ENCODE results near the gene PCNX2.

The PCNX2 gene

DNA sequence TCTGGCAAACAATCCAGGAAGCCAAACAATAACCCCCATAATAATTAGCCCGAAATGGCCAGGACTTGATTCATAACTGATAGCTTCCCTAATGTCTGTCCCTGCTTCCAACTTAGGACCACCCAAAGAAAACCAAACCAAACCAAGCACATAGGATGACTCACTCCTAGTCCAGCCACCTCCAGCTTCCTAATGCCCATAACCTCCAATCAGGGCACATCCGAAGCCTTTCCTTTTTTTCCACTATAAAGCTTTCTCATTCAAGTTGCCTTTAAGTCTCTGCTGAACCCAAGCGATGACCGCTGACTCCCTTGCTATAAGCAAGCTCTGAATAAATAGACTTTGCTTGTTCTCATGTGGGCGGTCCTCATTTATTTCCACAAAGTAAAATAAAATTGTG is 40.4 kb downstream of the PCNX2 start:
- no peaks in the 10 kb centered on the region for H3K27me3 ChIP-seq (ENCODE audit: insufficient read depth, low read length)
- H3K4me1 ChIP-seq (ENCODE audit: insufficient read depth, low read length) = peaks cover 3% of the 10 kb centered on the region; the same call in 1 of the 2 replicates
- H3K27ac ChIP-seq (ENCODE audit: low read length) = no peak overlapping the region
- H3K9me3 ChIP-seq (ENCODE audit: insufficient read depth, low read depth, low read length) = no peaks in the 10 kb centered on the region
- peaks cover 89% of the 10 kb centered on the region for H3K36me3 ChIP-seq (ENCODE audit: insufficient read depth, low read depth, low read length)
- H3K9ac ChIP-seq (ENCODE audit: low read depth, low read length) = no peak overlapping the region
- H3K4me3 ChIP-seq (ENCODE audit: low read length) = no peak overlapping the region

DNA sequence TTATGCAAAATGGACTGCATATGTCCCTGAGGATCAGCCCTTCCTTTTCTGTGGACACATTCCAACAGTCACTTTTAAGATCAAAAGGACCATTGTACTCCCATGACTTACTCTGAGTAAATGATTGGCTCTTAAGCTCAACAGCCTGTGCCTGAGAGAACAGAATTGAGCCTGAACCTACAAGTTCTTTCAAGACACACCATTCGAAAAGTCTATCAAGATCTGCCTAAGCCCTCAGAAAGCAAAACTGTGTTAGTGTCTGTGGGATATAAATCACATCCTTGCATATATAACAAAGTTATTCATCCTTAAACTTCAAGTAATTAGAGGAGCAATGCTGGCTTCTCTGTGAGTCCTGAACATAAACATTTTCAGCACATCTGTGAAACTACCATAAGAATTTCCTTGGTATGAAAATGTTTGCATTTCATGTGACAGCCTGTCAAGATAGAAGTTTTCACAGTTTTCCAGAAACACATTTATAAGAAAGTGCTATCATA is 41.6 kb downstream of the PCNX2 start:
- peaks cover 3% of the 10 kb centered on the region; the same call in 1 of the 2 replicates for H3K4me1 ChIP-seq (ENCODE audit: insufficient read depth, low read length)

DNA sequence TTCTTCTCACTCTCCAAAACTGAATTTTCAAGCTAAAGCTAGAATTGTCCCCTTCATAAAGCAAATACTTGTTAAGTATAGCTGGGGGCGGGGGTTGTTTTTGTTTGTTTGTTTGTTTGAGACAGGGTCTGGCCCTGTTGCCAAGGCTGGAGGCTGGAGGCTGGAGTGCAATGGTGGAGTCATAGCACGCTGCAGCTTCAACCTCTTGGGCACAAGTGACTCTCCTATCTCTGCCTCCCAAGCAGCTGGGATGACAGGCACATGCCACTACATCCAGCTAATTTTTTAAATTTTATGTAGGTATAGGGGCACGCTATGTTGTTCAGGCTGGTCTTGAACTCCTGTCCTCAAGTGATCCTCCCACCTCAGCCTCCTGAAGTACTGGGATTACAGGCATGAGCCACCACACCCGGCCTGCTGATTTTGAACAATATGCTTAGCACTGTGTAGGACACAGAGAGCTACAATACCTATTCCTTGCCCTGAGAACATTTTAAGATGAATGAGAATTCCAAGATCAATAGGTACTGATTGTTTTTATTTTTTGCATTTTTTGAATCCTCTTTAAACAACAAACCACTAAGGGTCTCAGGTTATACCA is 42.2 kb downstream of the PCNX2 start:
- no peak overlapping the region for H3K9ac ChIP-seq (ENCODE audit: low read depth, low read length)
- peaks cover 89% of the 10 kb centered on the region for H3K36me3 ChIP-seq (ENCODE audit: insufficient read depth, low read depth, low read length)
- peaks cover 3% of the 10 kb centered on the region; the same call in 1 of the 2 replicates for H3K4me1 ChIP-seq (ENCODE audit: insufficient read depth, low read length)
- no peak overlapping the region for H3K27ac ChIP-seq (ENCODE audit: low read length)
- H3K9me3 ChIP-seq (ENCODE audit: insufficient read depth, low read depth, low read length) = no peaks in the 10 kb centered on the region
- no peak overlapping the region for H3K4me3 ChIP-seq (ENCODE audit: low read length)
- no peaks in the 10 kb centered on the region for H3K27me3 ChIP-seq (ENCODE audit: insufficient read depth, low read length)

More for the DNA sequence above, 41.6 kb downstream of the PCNX2 start:
- no peak overlapping the region for H3K4me3 ChIP-seq (ENCODE audit: low read length)
- no peaks in the 10 kb centered on the region for H3K9me3 ChIP-seq (ENCODE audit: insufficient read depth, low read depth, low read length)
- H3K9ac ChIP-seq (ENCODE audit: low read depth, low read length) = no peak overlapping the region
- H3K27ac ChIP-seq (ENCODE audit: low read length) = no peak overlapping the region
- H3K27me3 ChIP-seq (ENCODE audit: insufficient read depth, low read length) = no peaks in the 10 kb centered on the region
- peaks cover 89% of the 10 kb centered on the region for H3K36me3 ChIP-seq (ENCODE audit: insufficient read depth, low read depth, low read length)

DNA sequence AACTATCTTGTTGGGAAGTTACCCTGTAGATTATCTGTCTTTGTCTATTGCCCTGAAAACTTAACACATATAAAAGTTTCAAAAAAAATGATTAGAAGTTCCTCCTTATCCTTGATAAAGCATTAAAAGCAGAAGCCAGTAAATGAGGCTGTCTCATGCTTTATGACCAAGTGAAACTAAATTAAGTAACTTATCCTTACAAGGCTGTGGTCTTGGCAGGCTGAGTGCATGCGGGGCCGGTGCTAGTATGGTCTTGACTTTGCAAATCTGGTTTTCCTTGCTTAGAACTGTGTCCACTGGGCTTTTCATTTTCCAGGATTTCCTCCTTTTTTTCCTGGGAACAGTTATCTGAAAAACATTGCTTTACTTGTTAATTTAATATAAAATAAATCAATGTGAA is 43.1 kb downstream of the PCNX2 start:
- Histone ChIP-seq H3K9ac (ENCODE audit: low read depth, low read length) (no peak overlapping the region), H3K9me3 (ENCODE audit: insufficient read depth, low read depth, low read length) (no peaks in the 10 kb centered on the region), H3K27me3 (ENCODE audit: insufficient read depth, low read length) (no peaks in the 10 kb centered on the region), H3K4me3 (ENCODE audit: low read length) (no peak overlapping the region), H3K36me3 (ENCODE audit: insufficient read depth, low read depth, low read length) (peaks cover 87% of the 10 kb centered on the region), H3K27ac (ENCODE audit: low read length) (no peak overlapping the region), H3K4me1 (ENCODE audit: insufficient read depth, low read length) (peaks cover 3% of the 10 kb centered on the region; the same call in 1 of the 2 replicates)

DNA sequence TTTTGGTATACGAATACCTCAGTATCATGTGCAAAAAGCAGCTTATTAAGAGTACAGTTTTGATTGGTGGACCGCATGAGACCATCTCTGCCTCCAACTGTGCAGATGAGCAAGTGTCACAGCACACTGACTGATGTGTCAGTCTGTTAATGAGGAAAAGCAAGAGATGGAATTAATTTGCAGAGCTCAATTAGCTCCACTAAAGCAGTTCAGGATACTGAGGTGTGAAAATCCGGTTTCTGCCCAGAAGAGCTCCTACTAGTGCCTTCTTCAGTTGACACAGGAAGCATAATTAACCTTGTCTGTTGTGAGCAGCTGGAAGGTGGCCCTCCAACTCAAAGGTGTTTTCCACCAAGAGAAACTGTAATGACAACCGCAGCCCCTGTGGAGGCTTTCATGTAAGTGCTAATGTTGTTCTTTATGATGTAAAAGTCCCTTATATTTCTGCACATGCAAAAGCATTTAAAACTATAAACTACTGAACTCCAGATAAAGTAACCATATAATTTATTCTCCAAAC is 44.3 kb downstream of the PCNX2 start:
- Histone ChIP-seq H3K9me3 (ENCODE audit: insufficient read depth, low read depth, low read length) (no peaks in the 10 kb centered on the region), H3K4me1 (ENCODE audit: insufficient read depth, low read length) (peaks cover 3% of the 10 kb centered on the region; the same call in 1 of the 2 replicates), H3K36me3 (ENCODE audit: insufficient read depth, low read depth, low read length) (peaks cover 89% of the 10 kb centered on the region), H3K4me3 (ENCODE audit: low read length) (no peak overlapping the region), H3K27ac (ENCODE audit: low read length) (no peak overlapping the region), H3K9ac (ENCODE audit: low read depth, low read length) (no peak overlapping the region), H3K27me3 (ENCODE audit: insufficient read depth, low read length) (no peaks in the 10 kb centered on the region)

GRCh38 chr1:233248014-233248413 is 47.5 kb downstream of the PCNX2 start:
- no peaks in the 10 kb centered on the region for H3K27me3 ChIP-seq (ENCODE audit: insufficient read depth, low read length)
- H3K9ac ChIP-seq (ENCODE audit: low read depth, low read length) = no peak overlapping the region
- H3K4me3 ChIP-seq (ENCODE audit: low read length) = no peak overlapping the region
- H3K4me1 ChIP-seq (ENCODE audit: insufficient read depth, low read length) = peaks cover 3% of the 10 kb centered on the region; the same call in 1 of the 2 replicates
- peaks cover 83% of the 10 kb centered on the region for H3K36me3 ChIP-seq (ENCODE audit: insufficient read depth, low read depth, low read length)
- no peaks in the 10 kb centered on the region for H3K9me3 ChIP-seq (ENCODE audit: insufficient read depth, low read depth, low read length)
- no peak overlapping the region for H3K27ac ChIP-seq (ENCODE audit: low read length)

DNA sequence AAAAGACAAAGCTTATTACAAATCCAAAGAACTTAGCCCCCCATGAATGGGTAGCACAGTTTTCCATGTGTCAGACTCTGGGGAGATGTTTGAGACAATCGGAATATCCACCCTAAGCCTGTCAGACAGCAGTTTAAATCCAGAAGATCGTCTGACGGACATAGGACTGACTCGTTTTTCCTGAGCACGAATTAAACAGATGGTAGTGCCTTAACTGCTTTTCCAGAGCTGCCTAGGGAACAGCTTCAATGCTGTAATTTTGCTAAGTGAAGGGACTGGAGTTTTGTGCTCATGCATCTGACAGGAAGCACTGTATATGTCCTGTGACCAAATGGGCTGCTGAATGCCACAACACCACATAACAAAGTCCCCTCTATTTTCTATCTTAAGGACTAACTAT is 48.6 kb downstream of the PCNX2 start:
- no peak overlapping the region for H3K9ac ChIP-seq (ENCODE audit: low read depth, low read length)
- peaks cover 3% of the 10 kb centered on the region; the same call in 1 of the 2 replicates for H3K4me1 ChIP-seq (ENCODE audit: insufficient read depth, low read length)
- H3K4me3 ChIP-seq (ENCODE audit: low read length) = no peak overlapping the region
- no peak overlapping the region for H3K27ac ChIP-seq (ENCODE audit: low read length)
- peaks cover 77% of the 10 kb centered on the region for H3K36me3 ChIP-seq (ENCODE audit: insufficient read depth, low read depth, low read length)
- no peaks in the 10 kb centered on the region for H3K9me3 ChIP-seq (ENCODE audit: insufficient read depth, low read depth, low read length)
- no peaks in the 10 kb centered on the region for H3K27me3 ChIP-seq (ENCODE audit: insufficient read depth, low read length)

GRCh38 chr1:233245191-233245765 is 50.2 kb downstream of the PCNX2 start:
- H3K27ac ChIP-seq (ENCODE audit: low read length) = no peak overlapping the region
- no peaks in the 10 kb centered on the region for H3K4me1 ChIP-seq (ENCODE audit: insufficient read depth, low read length)
- H3K27me3 ChIP-seq (ENCODE audit: insufficient read depth, low read length) = no peaks in the 10 kb centered on the region
- no peaks in the 10 kb centered on the region for H3K9me3 ChIP-seq (ENCODE audit: insufficient read depth, low read depth, low read length)
- H3K9ac ChIP-seq (ENCODE audit: low read depth, low read length) = no peak overlapping the region
- peaks cover 75% of the 10 kb centered on the region for H3K36me3 ChIP-seq (ENCODE audit: insufficient read depth, low read depth, low read length)
- H3K4me3 ChIP-seq (ENCODE audit: low read length) = no peak overlapping the region

- H3K27me3 ChIP-seq (ENCODE audit: insufficient read depth, low read length) = no peaks in the 10 kb centered on the region
- H3K27ac ChIP-seq (ENCODE audit: low read length) = no peak overlapping the region
- no peak overlapping the region for H3K9ac ChIP-seq (ENCODE audit: low read depth, low read length)
- H3K4me1 ChIP-seq (ENCODE audit: insufficient read depth, low read length) = no peaks in the 10 kb centered on the region
- H3K36me3 ChIP-seq (ENCODE audit: insufficient read depth, low read depth, low read length) = peaks cover 74% of the 10 kb centered on the region
- H3K9me3 ChIP-seq (ENCODE audit: insufficient read depth, low read depth, low read length) = no peaks in the 10 kb centered on the region
- H3K4me3 ChIP-seq (ENCODE audit: low read length) = no peak overlapping the region
Measured at GRCh38 chr1:233244183-233244582, 51.3 kb downstream of the PCNX2 start.

DNA sequence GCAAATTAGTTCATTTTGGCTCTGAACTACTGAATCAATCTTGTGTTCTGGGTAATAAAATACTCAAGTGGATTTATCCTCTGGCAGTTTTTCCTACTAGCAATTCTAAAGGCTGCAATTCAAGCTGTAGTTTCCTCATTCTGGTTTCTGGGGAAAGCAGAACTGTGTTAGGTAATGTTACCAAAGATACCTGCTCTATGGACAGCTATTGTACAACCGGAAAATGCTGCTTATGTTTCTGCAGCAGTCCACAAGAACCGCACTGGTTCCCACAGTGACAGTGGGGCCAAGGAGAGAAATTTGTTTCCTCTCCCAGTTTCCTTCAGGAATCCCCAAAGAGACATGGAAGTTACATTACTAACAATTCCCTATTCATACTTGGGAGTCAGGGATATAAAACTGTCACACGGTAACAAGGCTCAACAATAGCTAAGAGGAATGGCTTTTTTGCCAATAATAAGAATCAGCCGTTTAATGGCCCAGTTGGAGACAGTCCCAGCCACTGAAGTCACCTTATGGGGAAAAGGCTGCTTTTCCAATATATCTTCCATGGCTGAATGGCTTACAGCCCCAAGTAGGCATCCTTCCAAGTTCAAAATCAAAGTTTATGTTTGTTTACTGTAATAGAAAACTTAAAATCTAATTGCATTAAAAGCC is 52.6 kb downstream of the PCNX2 start:
- Histone ChIP-seq H3K9me3 (ENCODE audit: insufficient read depth, low read depth, low read length) (no peaks in the 10 kb centered on the region), H3K27ac (ENCODE audit: low read length) (no peak overlapping the region), H3K36me3 (ENCODE audit: insufficient read depth, low read depth, low read length) (peaks cover 73% of the 10 kb centered on the region), H3K4me3 (ENCODE audit: low read length) (no peak overlapping the region), H3K9ac (ENCODE audit: low read depth, low read length) (no peak overlapping the region), H3K4me1 (ENCODE audit: insufficient read depth, low read length) (no peaks in the 10 kb centered on the region), H3K27me3 (ENCODE audit: insufficient read depth, low read length) (no peaks in the 10 kb centered on the region)

DNA sequence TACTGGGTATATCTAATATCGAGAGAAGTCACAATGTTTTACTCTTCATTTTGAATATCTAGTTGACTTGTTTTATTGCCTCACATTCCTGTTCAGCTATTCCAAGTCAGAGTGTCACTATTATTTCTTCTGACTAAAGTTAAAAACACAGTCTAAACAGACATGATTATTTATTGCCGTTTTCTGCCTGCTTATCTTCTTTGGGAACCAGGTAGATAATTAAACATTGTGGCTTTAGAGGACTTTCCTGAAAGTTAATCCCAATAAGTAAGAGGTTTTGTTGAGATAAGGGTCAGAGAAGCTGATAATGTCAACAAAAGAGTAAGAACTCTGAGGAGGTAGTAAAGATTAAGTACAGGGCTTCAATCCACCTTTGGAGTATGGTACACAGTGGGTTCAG is 53.8 kb downstream of the PCNX2 start:
- Histone ChIP-seq H3K9me3 (ENCODE audit: insufficient read depth, low read depth, low read length) (no peaks in the 10 kb centered on the region), H3K9ac (ENCODE audit: low read depth, low read length) (no peak overlapping the region), H3K4me3 (ENCODE audit: low read length) (no peak overlapping the region), H3K27ac (ENCODE audit: low read length) (no peak overlapping the region), H3K27me3 (ENCODE audit: insufficient read depth, low read length) (no peaks in the 10 kb centered on the region), H3K4me1 (ENCODE audit: insufficient read depth, low read length) (no peaks in the 10 kb centered on the region), H3K36me3 (ENCODE audit: insufficient read depth, low read depth, low read length) (peaks cover 75% of the 10 kb centered on the region)
